ENCODE results near the gene HACL1.

- no peak for TF ChIP-seq POLR2A (IDR thresholded peaks at IDR 0.05; ENCODE audit: low read length)
- no peak for TF ChIP-seq GATA1 (IDR thresholded peaks at IDR 0.05; ENCODE audit: low read depth, low read length)
Measured at GRCh38 chr3:15538345-15538744, 63.0 kb downstream of the HACL1 start.

All from erythroblast (primary cell).